Fibroblast of mammary gland (primary cell): ENCODE data around the gene PUM1.

ENCODE experiments used
- DNase-seq: peaks from one replicate; pipeline ENCODE4 v3.0.0-alpha.2; 2010; ENCODE audit warnings: low read depth
- H3K4me3 ChIP-seq: 2 replicates; pipeline ENCODE4 v1.5.1; 2011; ENCODE audit warnings: low read depth, mild to moderate bottlenecking, low read length, moderate library complexity; ENCODE audit not compliant: control insufficient read depth
- CTCF ChIP-seq: conservative IDR thresholded peaks from 2 replicates; pipeline ENCODE4 v1.5.1; 2011; ENCODE audit warnings: low read depth, low read length, inconsistent platforms; ENCODE audit not compliant: control insufficient read depth, insufficient read depth

Gene PUM1

GRCh38 chr1:30914587-30914922 lies 151.0 kb downstream of the PUM1 start:
- DNase-seq: no peak
- no peak for TF ChIP-seq CTCF
- H3K4me3 ChIP-seq: no peak overlapping the region

- H3K4me3 ChIP-seq: no peak overlapping the region
- no peak for DNase-seq
- TF ChIP-seq CTCF: no peak
Measured at GRCh38 chr1:30912913-30913652, 152.4 kb downstream of the PUM1 start.

GRCh38 chr1:30912224-30912623 lies 153.3 kb downstream of the PUM1 start:
- no peak overlapping the region for H3K4me3 ChIP-seq
- DNase-seq: no peak
- no peak for TF ChIP-seq CTCF

GRCh38 chr1:30911059-30911954 lies 154.2 kb downstream of the PUM1 start:
- peak; percentile 80 for DNase-seq
- peak; percentile 88 for TF ChIP-seq CTCF
- H3K4me3 ChIP-seq: no peak overlapping the region

- DNase-seq: no peak
- no peak for TF ChIP-seq CTCF
- H3K4me3 ChIP-seq: no peak overlapping the region
Measured at GRCh38 chr1:30909365-30910068, 156.0 kb downstream of the PUM1 start.

GRCh38 chr1:30908696-30909364 lies 156.7 kb downstream of the PUM1 start, which contains the start of gene SDC3:
Gene SDC3 (minus strand): TSS chr1:30908758. CDS start chr1:30908586, 172 bp downstream.
- H3K4me3 ChIP-seq: peak within 1 kb of the TSS; percentile 51
- no peak for DNase-seq
- no peak for TF ChIP-seq CTCF
